Measurements from ENCODE around the gene DAGLA.

DNA sequence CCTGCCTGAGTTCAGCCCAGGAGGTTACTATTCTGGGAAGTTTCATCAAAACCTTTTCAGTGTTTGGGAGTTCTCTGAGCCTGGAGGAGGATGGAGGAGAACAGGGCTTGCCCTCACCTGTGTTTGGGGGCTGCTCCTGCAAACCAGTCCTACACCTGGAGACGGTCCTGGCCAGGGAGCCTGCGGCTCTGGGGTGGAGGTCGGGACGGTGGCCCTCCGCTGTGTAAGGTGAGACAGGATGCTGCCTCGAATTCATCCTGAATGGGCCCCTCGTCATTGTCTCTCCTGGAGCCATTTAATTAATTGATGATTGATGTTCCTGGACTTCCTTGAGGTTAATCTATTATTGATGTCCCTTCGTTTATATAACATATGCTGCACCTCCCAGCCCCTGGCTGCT, 6.3 kb downstream of the DAGLA start:
- TF ChIP-seq POLR2A (IDR thresholded peaks at IDR 0.05): no peak
- TF ChIP-seq, protein P1, sequence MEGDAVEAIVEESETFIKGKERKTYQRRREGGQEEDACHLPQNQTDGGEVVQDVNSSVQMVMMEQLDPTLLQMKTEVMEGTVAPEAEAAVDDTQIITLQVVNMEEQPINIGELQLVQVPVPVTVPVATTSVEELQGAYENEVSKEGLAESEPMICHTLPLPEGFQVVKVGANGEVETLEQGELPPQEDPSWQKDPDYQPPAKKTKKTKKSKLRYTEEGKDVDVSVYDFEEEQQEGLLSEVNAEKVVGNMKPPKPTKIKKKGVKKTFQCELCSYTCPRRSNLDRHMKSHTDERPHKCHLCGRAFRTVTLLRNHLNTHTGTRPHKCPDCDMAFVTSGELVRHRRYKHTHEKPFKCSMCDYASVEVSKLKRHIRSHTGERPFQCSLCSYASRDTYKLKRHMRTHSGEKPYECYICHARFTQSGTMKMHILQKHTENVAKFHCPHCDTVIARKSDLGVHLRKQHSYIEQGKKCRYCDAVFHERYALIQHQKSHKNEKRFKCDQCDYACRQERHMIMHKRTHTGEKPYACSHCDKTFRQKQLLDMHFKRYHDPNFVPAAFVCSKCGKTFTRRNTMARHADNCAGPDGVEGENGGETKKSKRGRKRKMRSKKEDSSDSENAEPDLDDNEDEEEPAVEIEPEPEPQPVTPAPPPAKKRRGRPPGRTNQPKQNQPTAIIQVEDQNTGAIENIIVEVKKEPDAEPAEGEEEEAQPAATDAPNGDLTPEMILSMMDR (IDR thresholded peaks at IDR 0.05): no peak
